H1 (cell line): ENCODE data around the gene NSDHL. TPM values are rescaled to one million over a fixed set of nuclear protein-coding genes. Genes with fewer than 3 reads are reported as not detected.

Experiments
- CTCF ChIA-PET: fragments of 300-600 bp; sonication (Branson Sonifier 250); formaldehyde crosslinking; loops from one replicate; lab custom pipeline; 2021; ENCODE audit not compliant: partially characterized antibody; lab: Charles Lee
- POLR2A ChIA-PET: fragments of 300-600 bp; sonication (Branson Sonifier 250); formaldehyde crosslinking; loops from one replicate; lab custom pipeline; 2021; ENCODE audit warnings: inconsistent platforms; ENCODE audit not compliant: partially characterized antibody; lab: Charles Lee
- DNase-seq, 2 experiments: peaks; one replicate each; pipeline versions ENCODE4 v3.0.0 to v3.0.0-alpha.2; 2010 to 2022; ENCODE audit warnings: low spot score in 2 of 2, low read depth in 1 of 2, mixed read lengths in 1 of 2
- FAIRE-seq: peaks from 2 replicates; lab custom pipeline; 2011; peaks lifted over from hg19 to GRCh38; lab: Jason Lieb, UNC
- H2AFZ ChIP-seq: 2 replicates; pipeline ENCODE4 v1.8.1; 2012; ENCODE audit warnings: low read length, inconsistent platforms
- H2AK5ac ChIP-seq: 2 replicates; pipeline ENCODE4 v1.6.1; 2013; ENCODE audit warnings: low read depth, low read length
- H2BK120ac ChIP-seq: replicated peaks from 2 replicates; pipeline ENCODE3; 2013; ENCODE audit warnings: low read depth, low read length, inconsistent platforms
- H2BK12ac ChIP-seq: 2 replicates; pipeline ENCODE4 v1.6.1; 2013; ENCODE audit warnings: low read depth, low read length
- H2BK15ac ChIP-seq: 2 replicates; pipeline ENCODE4 v1.6.1; 2013; ENCODE audit warnings: low read length
- H2BK20ac ChIP-seq: 2 replicates; pipeline ENCODE4 v1.6.1; 2013; ENCODE audit warnings: low read length
- H2BK5ac ChIP-seq: 2 replicates; pipeline ENCODE4 v1.6.1; 2013; ENCODE audit warnings: low read depth, low read length
- H3K14ac ChIP-seq: 2 replicates; pipeline ENCODE4 v1.6.1; 2013; ENCODE audit warnings: inconsistent platforms; ENCODE audit not compliant: insufficient read length
- H3K18ac ChIP-seq: 2 replicates; pipeline ENCODE4 v1.6.1; 2013; ENCODE audit warnings: low read length; ENCODE audit errors: extremely low read depth
- H3K23ac ChIP-seq: 2 replicates; pipeline ENCODE4 v1.6.1; 2013; ENCODE audit warnings: inconsistent platforms; ENCODE audit not compliant: insufficient read length
- H3K23me2 ChIP-seq: 2 replicates; pipeline ENCODE4 v1.6.1; 2013; ENCODE audit warnings: low read depth, low read length
- H3K27ac ChIP-seq: 2 replicates; pipeline ENCODE4 v1.6.1; 2011; ENCODE audit warnings: low read depth, low read length, inconsistent platforms
- H3K27me3 ChIP-seq, 4 experiments: replicated peaks in 1 of 4; 1 replicate in 1 of 4; 2 replicates in 3 of 4; pipeline versions ENCODE4 v1.6.1 to v1.8.1; 2011 to 2013; ENCODE audit warnings: low read length in 3 of 4, mild to moderate bottlenecking in 3 of 4, inconsistent platforms in 2 of 4, mixed read lengths in 2 of 4, moderate library complexity in 1 of 4; ENCODE audit not compliant: control insufficient read depth in 3 of 4, insufficient read depth in 3 of 4; ENCODE audit errors: extremely low read depth in 1 of 4
- H3K36me3 ChIP-seq, 4 experiments: 2 replicates each; pipeline versions ENCODE4 v1.6.1 to v1.8.1; 2011 to 2013; ENCODE audit warnings: mild to moderate bottlenecking in 4 of 4, low read length in 3 of 4, moderate library complexity in 2 of 4, control low read depth in 1 of 4, inconsistent platforms in 1 of 4; ENCODE audit not compliant: insufficient read depth in 4 of 4, control insufficient read depth in 2 of 4
- H3K4ac ChIP-seq: replicated peaks from 2 replicates; pipeline ENCODE3; 2013; ENCODE audit warnings: low read length, low read depth, mixed read lengths, inconsistent platforms; ENCODE audit not compliant: insufficient read length
- H3K4me1 ChIP-seq, 4 experiments: replicated peaks in 1 of 4; 1 replicate in 1 of 4; 2 replicates in 3 of 4; pipeline versions ENCODE4 v1.6.1 to v1.8.1; 2011 to 2013; ENCODE audit warnings: low read length in 3 of 4, inconsistent platforms in 2 of 4, mixed read lengths in 1 of 4; ENCODE audit not compliant: insufficient read depth in 4 of 4, control insufficient read depth in 3 of 4
- H3K4me2 ChIP-seq, 2 experiments: 2 replicates each; pipeline versions ENCODE4 v1.6.1 to v1.8.1; 2011 to 2013; ENCODE audit warnings: low read depth in 2 of 2, low read length in 2 of 2, control low read depth in 1 of 2, inconsistent platforms in 1 of 2, mild to moderate bottlenecking in 1 of 2; ENCODE audit not compliant: insufficient read depth in 1 of 2
- H3K4me3 ChIP-seq, 4 experiments: fragments of 200-600, 300-600 bp in 1 of 4; sonication (generic), shearing (Covaris generic), sonication (Bioruptor Twin) in 1 of 4; 2 replicates each; pipeline versions ENCODE4 v1.5.1 to v1.8.1; 2011 to 2016; ENCODE audit warnings: low read length in 4 of 4, low read depth in 3 of 4, control low read depth in 2 of 4, inconsistent platforms in 2 of 4, mild to moderate bottlenecking in 2 of 4, mixed read lengths in 1 of 4, moderate library complexity in 1 of 4; ENCODE audit not compliant: insufficient read depth in 2 of 4; ENCODE audit errors: extremely low read depth in 1 of 4
- H3K56ac ChIP-seq: replicated peaks from 2 replicates; pipeline ENCODE3; 2013; ENCODE audit warnings: low read depth, mild to moderate bottlenecking, mixed read lengths, low read length, inconsistent platforms; ENCODE audit not compliant: insufficient read length
- H3K79me1 ChIP-seq: 2 replicates; pipeline ENCODE4 v1.6.1; 2013; ENCODE audit warnings: low read depth, low read length, control low read depth
- H3K79me2 ChIP-seq, 2 experiments: 2 replicates each; pipeline versions ENCODE4 v1.6.1 to v1.8.1; 2012 to 2013; ENCODE audit warnings: low read length in 2 of 2, mild to moderate bottlenecking in 2 of 2, inconsistent platforms in 1 of 2; ENCODE audit not compliant: insufficient read depth in 2 of 2, control insufficient read depth in 1 of 2
- H3K9ac ChIP-seq, 4 experiments: replicated peaks in 1 of 4; 1 replicate in 1 of 4; 2 replicates in 3 of 4; pipeline versions ENCODE4 v1.6.1 to v1.8.1; 2011 to 2013; ENCODE audit warnings: low read depth in 3 of 4, low read length in 3 of 4, control low read depth in 2 of 4, mild to moderate bottlenecking in 2 of 4, moderate library complexity in 2 of 4, inconsistent platforms in 1 of 4; ENCODE audit errors: extremely low read depth in 1 of 4
- H3K9me3 ChIP-seq, 2 experiments: 2 replicates each; pipeline versions ENCODE4 v1.6.1 to v1.8.1; 2012 to 2013; ENCODE audit warnings: mild to moderate bottlenecking in 2 of 2, moderate library complexity in 2 of 2, control low read depth in 1 of 2, inconsistent platforms in 1 of 2, low read depth in 1 of 2, low read length in 1 of 2, mixed read lengths in 1 of 2; ENCODE audit not compliant: insufficient read depth in 2 of 2
- H4K20me1 ChIP-seq, 2 experiments: replicated peaks in 1 of 2; 2 replicates each; pipeline versions ENCODE3 to v1.8.1; 2011 to 2013; ENCODE audit warnings: inconsistent platforms in 2 of 2, low read length in 2 of 2, mild to moderate bottlenecking in 1 of 2; ENCODE audit not compliant: insufficient read depth in 2 of 2, control insufficient read depth in 1 of 2
- H4K5ac ChIP-seq: 2 replicates; pipeline ENCODE4 v1.6.1; 2013; ENCODE audit warnings: low read length, low read depth, mixed read lengths, inconsistent platforms; ENCODE audit not compliant: insufficient read length
- H4K8ac ChIP-seq: 2 replicates; pipeline ENCODE4 v1.8.0; 2013; ENCODE audit warnings: mild to moderate bottlenecking, moderate library complexity, low read length, inconsistent platforms; ENCODE audit not compliant: insufficient read depth; ENCODE audit errors: extremely low read depth
- H4K91ac ChIP-seq: replicated peaks from 2 replicates; pipeline ENCODE3; 2013; ENCODE audit warnings: low read length, mixed read lengths, inconsistent platforms; ENCODE audit not compliant: insufficient read length
- CBX8 ChIP-seq: fragments of 300-800, 300-1000 bp; sonication (generic); IDR thresholded peaks from 2 replicates; pipeline ENCODE4 v1.7.1; 2016; ENCODE audit warnings: low read depth, low read length, borderline replicate concordance
- FOSL1 ChIP-seq: IDR thresholded peaks from 2 replicates; pipeline ENCODE4 v1.6.1; 2011; ENCODE audit warnings: mild to moderate bottlenecking, low read depth, low read length, moderate library complexity; ENCODE audit not compliant: insufficient read depth
- NRF1 ChIP-seq: IDR thresholded peaks from 2 replicates; pipeline ENCODE4 v1.6.1; 2011; ENCODE audit warnings: mild to moderate bottlenecking, low read depth, low read length, improper control_type of control experiment
- RAD21 ChIP-seq, 2 experiments: IDR thresholded peaks in 1 of 2; conservative IDR thresholded peaks in 1 of 2; 2 replicates each; pipeline ENCODE4 v1.6.1; 2011; ENCODE audit warnings: low read depth in 2 of 2, low read length in 2 of 2, improper control_type of control experiment in 1 of 2, inconsistent platforms in 1 of 2, mild to moderate bottlenecking in 1 of 2, moderate library complexity in 1 of 2
- SIRT6 ChIP-seq: IDR thresholded peaks from one replicate; pipeline ENCODE4 v1.7.1; 2012; ENCODE audit warnings: low read length, inconsistent platforms
- SRF ChIP-seq: IDR thresholded peaks from 2 replicates; pipeline ENCODE4 v1.6.1; 2011; ENCODE audit warnings: mild to moderate bottlenecking, low read depth, low read length, moderate library complexity
- WGBS, 2 experiments: shearing (Covaris generic) in 1 of 2; methylation state at CpG; one replicate each; pipeline versions ENCODE4 v1.1.6 to v1.1.7; 2013 to 2015; ENCODE audit warnings: low lambda C conversion rate in 2 of 2, mixed read lengths in 2 of 2, inconsistent platforms in 1 of 2, low coverage in 1 of 2, missing lambda C conversion rate in 1 of 2; ENCODE audit not compliant: insufficient replicate concordance in 2 of 2, insufficient coverage in 1 of 2, insufficient read length in 1 of 2; ENCODE audit errors: extremely low coverage in 1 of 2, missing lambda C conversion rate in 1 of 2; 5-methylcytosine and 5-hydroxymethylcytosine counted together
- polyA plus RNA-seq, 7 experiments: library from polyadenylated mRNA; depleted of rRNA in 3 of 7; stranded (reverse) in 5 of 7; unstranded in 2 of 7; fragments of >200 nt in 5 of 7; fragments of 200-250 nt in 2 of 7; gene quantifications; 1 replicate in 5 of 7; 2 replicates in 1 of 7; 4 replicates in 1 of 7; pipeline versions ENCODE4 v1.2.1 to v1.2.3, GENCODE V29; 2011 to 2013; ENCODE audit warnings: missing spikeins in 2 of 7, mixed read lengths in 2 of 7
- total RNA-seq: library from RNA; stranded (reverse); fragmentation: NEBNext Ultra II Directional; extraction: Animal tissue kit (Norgen Biotek cat#: 25700); gene quantifications from 2 replicates; pipeline ENCODE4 v1.2.1, GENCODE V29; 2021
- TF ChIP-seq, protein P1 (sequence below): IDR thresholded peaks from 2 replicates; pipeline ENCODE4 v1.6.1; 2012; ENCODE audit warnings: low read length, inconsistent platforms
- TF ChIP-seq, protein P2 (sequence below), 3 experiments: IDR thresholded peaks; 1 replicate in 2 of 3; 2 replicates in 1 of 3; pipeline versions ENCODE4 v1.5.1 to v1.6.1; 2011; ENCODE audit warnings: low read length in 3 of 3, mild to moderate bottlenecking in 3 of 3, inconsistent platforms in 2 of 3, low read depth in 1 of 3, moderate library complexity in 1 of 3; ENCODE audit not compliant: insufficient read depth in 1 of 3; ENCODE audit errors: control extremely low read depth in 1 of 3

NSDHL gene
- total and polyA plus RNA-seq, 2 of the 8 experiments (the other 6 are each of a cell fraction or from before 2014, with no cell fraction given): 31.5 to 34.6 TPM

DNA sequence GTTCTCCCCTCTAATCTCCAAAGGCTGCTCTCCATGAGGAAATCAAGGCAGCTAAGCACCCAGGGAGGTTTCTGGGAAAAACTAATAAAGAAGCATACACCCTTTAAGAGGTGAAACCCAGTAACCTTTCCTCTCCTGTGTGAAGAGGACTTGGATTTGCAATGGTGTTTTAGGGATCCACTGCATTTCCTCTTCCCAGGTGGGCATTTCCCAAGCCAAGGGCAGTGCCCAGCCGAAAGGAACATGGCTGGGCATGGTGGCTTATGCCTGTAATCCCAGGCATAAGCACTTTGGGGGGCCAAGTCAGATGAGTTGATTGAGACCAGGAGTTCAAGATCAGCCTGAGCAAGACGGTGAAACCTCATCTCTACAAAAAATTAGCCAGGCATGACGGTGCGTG is 61.6 kb downstream of the NSDHL start:
- WGBS, 2 experiments: 92% methylated on average over 4 of the region's 4 CpGs; no CpG with 5 or more reads in 1 of the 2 experiments
- H3K23ac ChIP-seq: no peak overlapping the region
- peaks cover 0 to 2% (median 0%) of the 10 kb centered on the region in 4 experiments; a peak in 2 of 7 replicates for H3K27me3 ChIP-seq
- H3K9ac ChIP-seq: no peak overlapping the region
- H3K23me2 ChIP-seq: peaks cover under 1% of the 10 kb centered on the region; the same call in 1 of the 2 replicates
- no peak overlapping the region for H2AFZ ChIP-seq
- no peak overlapping the region for H3K4ac ChIP-seq
- H2BK12ac ChIP-seq: peak overlapping the region; percentile 90; the same call in 1 of the 2 replicates
- H2BK120ac ChIP-seq: no peak overlapping the region
- H4K20me1 ChIP-seq: no peaks in the 10 kb centered on the region
- no peak overlapping the region for H2AK5ac ChIP-seq
- no peaks in the 10 kb centered on the region for H3K36me3 ChIP-seq
- H3K56ac ChIP-seq: no peak overlapping the region
- CTCF ChIA-PET: interaction anchor here (1.0 to 2.2 kb wide), 7 partner anchors 8 to 71 kb away, joined by 3 to 7 read pairs (median 4); no protein-coding TSS in a partner anchor
- no peak overlapping the region for H4K5ac ChIP-seq
- H3K4me2 ChIP-seq: no peak overlapping the region
- H2BK20ac ChIP-seq: 0 out of 2 replicates have a peak overlapping the region, but pooled peaks have one; percentile 90
- no peak overlapping the region for H3K14ac ChIP-seq
- no peak overlapping the region for H3K27ac ChIP-seq
- POLR2A ChIA-PET: interaction anchor here (1.1 kb wide), 1 partner anchor 20 kb away, joined by 5 read pairs; no protein-coding TSS in a partner anchor
- H3K9me3 ChIP-seq: no peaks in the 10 kb centered on the region
- DNase-seq (no peak), FAIRE-seq (no peak)
- H2BK15ac ChIP-seq: no peak overlapping the region
- peaks cover 6 to 41% (median 21%) of the 10 kb centered on the region in 4 experiments for H3K4me1 ChIP-seq
- H4K8ac ChIP-seq: no peak overlapping the region
- no peaks in the 10 kb centered on the region for H3K79me2 ChIP-seq
- no peak overlapping the region for H2BK5ac ChIP-seq
- no peak overlapping the region for H3K4me3 ChIP-seq
- no peak overlapping the region for H4K91ac ChIP-seq
- no peaks in the 10 kb centered on the region for H3K79me1 ChIP-seq
- no peak overlapping the region; the same call in 1 of the 2 replicates for H3K18ac ChIP-seq
- TF ChIP-seq, protein P1, sequence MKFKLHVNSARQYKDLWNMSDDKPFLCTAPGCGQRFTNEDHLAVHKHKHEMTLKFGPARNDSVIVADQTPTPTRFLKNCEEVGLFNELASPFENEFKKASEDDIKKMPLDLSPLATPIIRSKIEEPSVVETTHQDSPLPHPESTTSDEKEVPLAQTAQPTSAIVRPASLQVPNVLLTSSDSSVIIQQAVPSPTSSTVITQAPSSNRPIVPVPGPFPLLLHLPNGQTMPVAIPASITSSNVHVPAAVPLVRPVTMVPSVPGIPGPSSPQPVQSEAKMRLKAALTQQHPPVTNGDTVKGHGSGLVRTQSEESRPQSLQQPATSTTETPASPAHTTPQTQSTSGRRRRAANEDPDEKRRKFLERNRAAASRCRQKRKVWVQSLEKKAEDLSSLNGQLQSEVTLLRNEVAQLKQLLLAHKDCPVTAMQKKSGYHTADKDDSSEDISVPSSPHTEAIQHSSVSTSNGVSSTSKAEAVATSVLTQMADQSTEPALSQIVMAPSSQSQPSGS: no peak
- no peak for TF ChIP-seq FOSL1
- TF ChIP-seq, protein P2, sequence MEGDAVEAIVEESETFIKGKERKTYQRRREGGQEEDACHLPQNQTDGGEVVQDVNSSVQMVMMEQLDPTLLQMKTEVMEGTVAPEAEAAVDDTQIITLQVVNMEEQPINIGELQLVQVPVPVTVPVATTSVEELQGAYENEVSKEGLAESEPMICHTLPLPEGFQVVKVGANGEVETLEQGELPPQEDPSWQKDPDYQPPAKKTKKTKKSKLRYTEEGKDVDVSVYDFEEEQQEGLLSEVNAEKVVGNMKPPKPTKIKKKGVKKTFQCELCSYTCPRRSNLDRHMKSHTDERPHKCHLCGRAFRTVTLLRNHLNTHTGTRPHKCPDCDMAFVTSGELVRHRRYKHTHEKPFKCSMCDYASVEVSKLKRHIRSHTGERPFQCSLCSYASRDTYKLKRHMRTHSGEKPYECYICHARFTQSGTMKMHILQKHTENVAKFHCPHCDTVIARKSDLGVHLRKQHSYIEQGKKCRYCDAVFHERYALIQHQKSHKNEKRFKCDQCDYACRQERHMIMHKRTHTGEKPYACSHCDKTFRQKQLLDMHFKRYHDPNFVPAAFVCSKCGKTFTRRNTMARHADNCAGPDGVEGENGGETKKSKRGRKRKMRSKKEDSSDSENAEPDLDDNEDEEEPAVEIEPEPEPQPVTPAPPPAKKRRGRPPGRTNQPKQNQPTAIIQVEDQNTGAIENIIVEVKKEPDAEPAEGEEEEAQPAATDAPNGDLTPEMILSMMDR (IDR thresholded peaks at IDR 0.05; ENCODE audit: control extremely low read depth in 1 of 3, insufficient read depth in 1 of 3, low read depth in 1 of 3, low read length in 3 of 3): no peak
- TF ChIP-seq RAD21 (IDR thresholded peaks at IDR 0.05 in 1 of 2, conservative IDR thresholded peaks at IDR 0.05 in 1 of 2; ENCODE audit: low read depth in 2 of 2, low read length in 2 of 2): no peak
- TF ChIP-seq CBX8: no peak
- TF ChIP-seq NRF1: no peak
- TF ChIP-seq SRF: no peak
- TF ChIP-seq SIRT6: no peak
